ENCODE data around the gene ILRUN. TPM values are rescaled to one million over a fixed set of nuclear protein-coding genes. Genes with fewer than 3 reads are reported as not detected.
A peak's percentile ranks its signal among the peaks of the same experiment; 100 is the strongest.

ILRUN gene
- polyA plus RNA-seq, 1 of the 3 experiments (the other 2 are of a cell fraction) = 19.5 TPM

GRCh38 chr6:34667481-34668238 is 28.9 kb downstream of the ILRUN start:
- Histone ChIP-seq H4K20me1 (ENCODE audit: insufficient read depth) (no peaks in the 10 kb centered on the region), H3K36me3 (replicated peaks in 1 of 2; ENCODE audit: control insufficient read depth in 1 of 2, insufficient read depth in 2 of 2, low read length in 1 of 2) (no peaks in the 10 kb centered on the region), H2AFZ (ENCODE audit: low read depth) (no peak overlapping the region), H3K9me2 (no peaks in the 10 kb centered on the region), H3K9ac (no peak overlapping the region), H3F3A (replicated peaks; ENCODE audit: insufficient read depth) (peaks cover 20% of the 10 kb centered on the region), H3K4me1 (ENCODE audit: control insufficient read depth in 1 of 2, insufficient read depth in 2 of 2, low read depth in 1 of 2, low read length in 1 of 2) (peaks cover 0 to 33% of the 10 kb centered on the region in 2 experiments; a peak in 3 of 4 replicates), H3K4me2 (no peak overlapping the region), H3K9me3 (no peaks in the 10 kb centered on the region), H3K4me3 (ENCODE audit: low read depth in 2 of 2, low read length in 1 of 2) (no peak overlapping the region), H3K79me2 (ENCODE audit: insufficient read depth) (peaks cover 83% of the 10 kb centered on the region), H3K27me3 (ENCODE audit: insufficient read depth) (no peaks in the 10 kb centered on the region), H3K27ac (ENCODE audit: low read depth in 2 of 2, low read length in 1 of 2) (0 out of 4 replicates have a peak overlapping the region, but pooled peaks of 1 of the 2 experiments have one; percentile 10)
- no peak for DNase-seq
- no peak for TF ChIP-seq MXI1 (IDR thresholded peaks at IDR 0.05; ENCODE audit: low read depth, low read length)
- TF ChIP-seq CTCF (IDR thresholded peaks at IDR 0.05) = no peak
- no peak for TF ChIP-seq SIN3A (IDR thresholded peaks at IDR 0.05; ENCODE audit: borderline replicate concordance, low read depth, low read length)
- TF ChIP-seq, protein P1, sequence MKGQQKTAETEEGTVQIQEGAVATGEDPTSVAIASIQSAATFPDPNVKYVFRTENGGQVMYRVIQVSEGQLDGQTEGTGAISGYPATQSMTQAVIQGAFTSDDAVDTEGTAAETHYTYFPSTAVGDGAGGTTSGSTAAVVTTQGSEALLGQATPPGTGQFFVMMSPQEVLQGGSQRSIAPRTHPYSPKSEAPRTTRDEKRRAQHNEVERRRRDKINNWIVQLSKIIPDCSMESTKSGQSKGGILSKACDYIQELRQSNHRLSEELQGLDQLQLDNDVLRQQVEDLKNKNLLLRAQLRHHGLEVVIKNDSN (IDR thresholded peaks at IDR 0.05; ENCODE audit: borderline replicate concordance, low read depth) = no peak
- POLR2A ChIA-PET = no interaction called here
- 87% methylated on average over 4 of the region's 4 CpGs for WGBS (ENCODE audit: low lambda C conversion rate)
- CTCF ChIA-PET = no interaction called here

GRCh38 chr6:34665019-34665418 is 31.5 kb downstream of the ILRUN start:
- WGBS (ENCODE audit: low lambda C conversion rate) = 98% methylated on average over 4 of the region's 4 CpGs
- Histone ChIP-seq H3K79me2 (ENCODE audit: insufficient read depth) (peaks cover 83% of the 10 kb centered on the region), H3K9me3 (no peaks in the 10 kb centered on the region), H3K9ac (peak overlapping the region; percentile 15; the same call in 1 of the 2 replicates), H3K4me2 (peak overlapping the region; percentile 4; the same call in 1 of the 2 replicates), H4K20me1 (ENCODE audit: insufficient read depth) (no peaks in the 10 kb centered on the region), H3K27me3 (ENCODE audit: insufficient read depth) (no peaks in the 10 kb centered on the region), H3K36me3 (replicated peaks in 1 of 2; ENCODE audit: control insufficient read depth in 1 of 2, insufficient read depth in 2 of 2, low read length in 1 of 2) (no peaks in the 10 kb centered on the region), H3K9me2 (no peaks in the 10 kb centered on the region), H3F3A (replicated peaks; ENCODE audit: insufficient read depth) (peaks cover 20% of the 10 kb centered on the region), H3K27ac (ENCODE audit: low read depth in 2 of 2, low read length in 1 of 2) (peak overlapping the region in 1 of 2 experiments; percentile 76; a peak in 2 of 4 replicates), H3K4me3 (ENCODE audit: low read depth in 2 of 2, low read length in 1 of 2) (no peak overlapping the region), H2AFZ (ENCODE audit: low read depth) (no peak overlapping the region), H3K4me1 (ENCODE audit: control insufficient read depth in 1 of 2, insufficient read depth in 2 of 2, low read depth in 1 of 2, low read length in 1 of 2) (peaks cover 0 to 25% of the 10 kb centered on the region in 2 experiments; a peak in 3 of 4 replicates)
- no peak for TF ChIP-seq MAX (IDR thresholded peaks at IDR 0.05; ENCODE audit: low read depth)
- TF ChIP-seq SMC3 (IDR thresholded peaks at IDR 0.05; ENCODE audit: low read depth, low read length) = no peak
- TF ChIP-seq FOSL2 (IDR thresholded peaks at IDR 0.05; ENCODE audit: borderline replicate concordance, low read depth) = no peak
- no peak for TF ChIP-seq TEAD4 (IDR thresholded peaks at IDR 0.05; ENCODE audit: borderline replicate concordance, insufficient read depth)
- no peak for TF ChIP-seq YY1 (IDR thresholded peaks at IDR 0.05; ENCODE audit: low read depth)
- TF ChIP-seq TCF12 (IDR thresholded peaks at IDR 0.05) = no peak
- no peak for TF ChIP-seq GATA2 (CRISPR knock-in tag; IDR thresholded peaks at IDR 0.05)
- TF ChIP-seq NFIC (IDR thresholded peaks at IDR 0.05; ENCODE audit: borderline replicate concordance) = no peak
- TF ChIP-seq, protein P1 (IDR thresholded peaks at IDR 0.05; ENCODE audit: borderline replicate concordance, low read depth) = no peak
- no peak for DNase-seq
- CTCF ChIA-PET = no interaction called here
- POLR2A ChIA-PET = no interaction called here
